Hematopoietic multipotent progenitor cell treated with erythropoietin and hydrocortisone succinate and interleukin-3 and kit ligand, for 8 days (in vitro differentiated cells): ENCODE measurements around the gene HSPA12B.

ENCODE experiments used
- DNase-seq: peaks from one replicate; pipeline ENCODE4 v3.0.0-alpha.2; 2015

The HSPA12B gene

GRCh38 chr20:3767427-3768341 lies 35.2 kb downstream of the HSPA12B start, which contains the start of gene ADISSP:
ADISSP (minus strand) TSS chr20:3767753; CDS start chr20:3760100, 7,653 bp downstream.
- peak; percentile 97 for DNase-seq

- DNase-seq = peak; percentile 80
These were observed 36.1 kb downstream of the HSPA12B start for GRCh38 chr20:3768342-3769130.

GRCh38 chr20:3771552-3772058 lies 39.1 kb downstream of the HSPA12B start:
- DNase-seq = no peak

GRCh38 chr20:3775457-3776108 lies 43.1 kb downstream of the HSPA12B start:
- DNase-seq = no peak

- no peak for DNase-seq
These were observed 44.9 kb downstream of the HSPA12B start for GRCh38 chr20:3777381-3777715.

- DNase-seq = peak; percentile 48
These were observed 45.5 kb downstream of the HSPA12B start for GRCh38 chr20:3777716-3778629.

GRCh38 chr20:3778976-3779375 lies 46.5 kb downstream of the HSPA12B start:
- DNase-seq = no peak

- peak; percentile 93 for DNase-seq
These were observed 48.8 kb downstream of the HSPA12B start, which contains the start of gene SPEF1 for GRCh38 chr20:3781153-3781910. SPEF1 (minus strand) TSS chr20:3781448; CDS start chr20:3781287, 161 bp downstream.

GRCh38 chr20:3782597-3782996 lies 50.1 kb downstream of the HSPA12B start:
- no peak for DNase-seq

GRCh38 chr20:3783068-3783489 lies 50.6 kb downstream of the HSPA12B start:
- DNase-seq = no peak

- DNase-seq = no peak
These were observed 51.2 kb downstream of the HSPA12B start for GRCh38 chr20:3783511-3784195.

GRCh38 chr20:3784216-3784853 lies 51.9 kb downstream of the HSPA12B start:
- DNase-seq = no peak

- DNase-seq = no peak
These were observed 52.4 kb downstream of the HSPA12B start for GRCh38 chr20:3784863-3785239.

GRCh38 chr20:3785240-3786125 lies 53.0 kb downstream of the HSPA12B start:
- DNase-seq = no peak

GRCh38 chr20:3786126-3786484 lies 53.6 kb downstream of the HSPA12B start:
- DNase-seq = peak; percentile 55

GRCh38 chr20:3786665-3787323 lies 54.3 kb downstream of the HSPA12B start, which contains the start of gene CENPB:
CENPB (minus strand) TSS chr20:3786740; CDS start chr20:3786483, 257 bp downstream.
- peak; percentile 83 for DNase-seq

GRCh38 chr20:3787324-3788014 lies 55.0 kb downstream of the HSPA12B start:
- DNase-seq = no peak
